Muscle of leg (tissue), 9 donors: ENCODE measurements around the gene SH3D21. TPM values are rescaled to one million over a fixed set of nuclear protein-coding genes. Genes with fewer than 3 reads are reported as not detected.

Experiments used
- polyA plus RNA-seq, 8 donors: library from polyadenylated mRNA; unstranded; fragments of 120-200 nt; gene quantifications; one replicate each; pipeline versions ENCODE4 v1.2.1 to v1.2.3, GENCODE V29; 2013; ENCODE audit warnings: inconsistent platforms in 1 of 8, low replicate concordance in 1 of 8; ENCODE audit not compliant: insufficient read length in 8 of 8, insufficient read depth in 1 of 8
- total RNA-seq: library from RNA; stranded (reverse); fragments of 120-200 nt; gene quantifications from one replicate; pipeline ENCODE4 v1.2.4, GENCODE V29; 2013

SH3D21 gene
- total and polyA plus RNA-seq, 9 donors, result 2.3 to 5.9 (median 3.3) TPM

Other genes with a start within 250 kb of the SH3D21 start
- 0.53 TPM for gene TEKT2, start 222.3 kb upstream of the SH3D21 start, total RNA-seq
- 1 to 10 TPM in 1 of 8 donors, under 1 TPM in 7; 0.36 to 1.4 (median 0.56) TPM for gene TEKT2, start 222.3 kb upstream of the SH3D21 start, polyA plus RNA-seq
- 28.5 TPM for gene ADPRS, start 217.5 kb upstream of the SH3D21 start, total RNA-seq
- gene ADPRS, start 217.5 kb upstream of the SH3D21 start, polyA plus RNA-seq, result 10 to 100 TPM; 24.9 to 30.7 (median 27.6) TPM
- gene COL8A2, start 181.1 kb upstream of the SH3D21 start, total RNA-seq, result 35.7 TPM
- 10 to 100 TPM in 4 of 8 donors, 1 to 10 TPM in 4; 4.3 to 37.4 (median 12.8) TPM for gene COL8A2, start 181.1 kb upstream of the SH3D21 start, polyA plus RNA-seq
- gene TRAPPC3, start 156.9 kb upstream of the SH3D21 start, total RNA-seq, result 42.1 TPM
- 10 to 100 TPM; 32.4 to 41.9 (median 35.8) TPM for gene TRAPPC3, start 156.9 kb upstream of the SH3D21 start, polyA plus RNA-seq
- 72.8 TPM for gene MAP7D1, start 150.2 kb upstream of the SH3D21 start, total RNA-seq
- 100 to 1,000 TPM; 133 to 197 (median 170) TPM for gene MAP7D1, start 150.2 kb upstream of the SH3D21 start, polyA plus RNA-seq
- gene THRAP3, start 81.9 kb upstream of the SH3D21 start, total RNA-seq, result 55.6 TPM
- gene THRAP3, start 81.9 kb upstream of the SH3D21 start, polyA plus RNA-seq, result 100 to 1,000 TPM in 2 of 8 donors, 10 to 100 TPM in 6; 73.3 to 111 (median 92.7) TPM
- 58.3 TPM for gene EVA1B, start 17.3 kb downstream of the SH3D21 start, total RNA-seq
- gene EVA1B, start 17.3 kb downstream of the SH3D21 start, polyA plus RNA-seq, result 10 to 100 TPM; 28.5 to 55.7 (median 45.5) TPM
- gene STK40, start 79.6 kb downstream of the SH3D21 start, total RNA-seq, result 12.3 TPM
- gene STK40, start 79.6 kb downstream of the SH3D21 start, polyA plus RNA-seq, result 10 to 100 TPM; 20.4 to 33.1 (median 25.4) TPM
- 5.2 TPM for gene LSM10, start 91.5 kb downstream of the SH3D21 start, total RNA-seq
- 10 to 100 TPM; 21.0 to 26.4 (median 24.6) TPM for gene LSM10, start 91.5 kb downstream of the SH3D21 start, polyA plus RNA-seq
- gene OSCP1, start 144.1 kb downstream of the SH3D21 start, total RNA-seq, result 7.0 TPM
- 1 to 10 TPM; 4.0 to 7.6 (median 4.8) TPM for gene OSCP1, start 144.1 kb downstream of the SH3D21 start, polyA plus RNA-seq
- gene MRPS15, start 158.0 kb downstream of the SH3D21 start, total RNA-seq, result 44.6 TPM
- gene MRPS15, start 158.0 kb downstream of the SH3D21 start, polyA plus RNA-seq, result 10 to 100 TPM; 54.2 to 65.6 (median 60.1) TPM
- gene CSF3R, start 176.5 kb downstream of the SH3D21 start, total RNA-seq, result 1.3 TPM
- 1 to 10 TPM; 2.0 to 5.3 (median 3.3) TPM for gene CSF3R, start 176.5 kb downstream of the SH3D21 start, polyA plus RNA-seq